ENCODE measurements around the gene RPL13A.

- TF ChIP-seq CTCF (conservative IDR thresholded peaks at IDR 0.05; ENCODE audit: low read length), result no peak
- no peak for TF ChIP-seq EZH2phosphoT487 (IDR thresholded peaks at IDR 0.05; ENCODE audit: borderline replicate concordance, low read depth, low read length)
Observed at GRCh38 chr19:49479975-49480628, 7.3 kb upstream of the RPL13A start.
